Mesenchymal stem cell (in vitro differentiated cells and primary cell): ENCODE results near the gene RNF186.
A peak's percentile ranks its signal among the peaks of the same experiment; 100 is the strongest.

Experiments used
- DNase-seq: peaks from one replicate; pipeline ENCODE4 v3.0.0-alpha.2; 2013
- H2AFZ ChIP-seq: one replicate; pipeline ENCODE4 v1.6.1; 2013; ENCODE audit warnings: low read depth, mild to moderate bottlenecking, control low read depth, inconsistent platforms, low read length, moderate library complexity
- H2AK5ac ChIP-seq: 2 replicates; pipeline ENCODE4 v1.6.1; 2013; ENCODE audit warnings: low read length, moderate library complexity, mild to moderate bottlenecking, inconsistent platforms; ENCODE audit not compliant: severe bottlenecking
- H2BK120ac ChIP-seq: one replicate; pipeline ENCODE4 v1.6.1; 2013; ENCODE audit warnings: low read depth, mild to moderate bottlenecking, inconsistent platforms, low read length, moderate library complexity
- H2BK12ac ChIP-seq, 2 experiments: one replicate each; pipeline ENCODE4 v1.6.1; 2013; ENCODE audit warnings: inconsistent platforms in 2 of 2, low read length in 2 of 2, mild to moderate bottlenecking in 2 of 2, moderate library complexity in 2 of 2, control low read depth in 1 of 2
- H2BK15ac ChIP-seq: one replicate; pipeline ENCODE4 v1.6.1; 2013; ENCODE audit warnings: mild to moderate bottlenecking, low read depth, inconsistent platforms; ENCODE audit not compliant: poor library complexity, severe bottlenecking
- H2BK5ac ChIP-seq: 2 replicates; pipeline ENCODE4 v1.6.1; 2013; ENCODE audit warnings: low read depth, mild to moderate bottlenecking, low read length, control low read depth, inconsistent platforms; ENCODE audit not compliant: poor library complexity, severe bottlenecking
- H3K14ac ChIP-seq, 2 experiments: one replicate each; pipeline ENCODE4 v1.6.1; 2013; ENCODE audit warnings: inconsistent platforms in 2 of 2, low read length in 2 of 2, control low read depth in 1 of 2, mild to moderate bottlenecking in 1 of 2, moderate library complexity in 1 of 2
- H3K18ac ChIP-seq, 2 experiments: one replicate each; pipeline ENCODE4 v1.6.1; 2013; ENCODE audit warnings: inconsistent platforms in 2 of 2, low read length in 2 of 2, control low read depth in 1 of 2, low read depth in 1 of 2, mild to moderate bottlenecking in 1 of 2
- H3K23ac ChIP-seq, 2 experiments: one replicate each; pipeline ENCODE4 v1.6.1; 2013; ENCODE audit warnings: inconsistent platforms in 2 of 2, low read length in 2 of 2, mild to moderate bottlenecking in 2 of 2, moderate library complexity in 2 of 2, control low read depth in 1 of 2
- H3K27ac ChIP-seq: 2 replicates; pipeline ENCODE4 v1.5.1; 2013; ENCODE audit warnings: mild to moderate bottlenecking, moderate library complexity, low read length, control low read depth, inconsistent platforms; ENCODE audit not compliant: poor library complexity, severe bottlenecking
- H3K27me3 ChIP-seq, 2 experiments: 2 replicates each; pipeline versions ENCODE4 v1.6.1 to v1.7.0; 2013; ENCODE audit warnings: low read length in 2 of 2, mild to moderate bottlenecking in 2 of 2, moderate library complexity in 2 of 2, control low read depth in 1 of 2, inconsistent platforms in 1 of 2; ENCODE audit not compliant: control insufficient read depth in 1 of 2, insufficient read depth in 1 of 2
- H3K36me3 ChIP-seq, 2 experiments: 2 replicates each; pipeline versions ENCODE4 v1.6.1 to v1.7.0; 2013; ENCODE audit warnings: low read length in 2 of 2, control low read depth in 1 of 2, inconsistent platforms in 1 of 2, low read depth in 1 of 2, mild to moderate bottlenecking in 1 of 2; ENCODE audit not compliant: insufficient read depth in 2 of 2, control insufficient read depth in 1 of 2
- H3K4ac ChIP-seq, 2 experiments: one replicate each; pipeline ENCODE4 v1.6.1; 2013; ENCODE audit warnings: inconsistent platforms in 2 of 2, low read length in 2 of 2, mild to moderate bottlenecking in 2 of 2, moderate library complexity in 2 of 2, control low read depth in 1 of 2, low read depth in 1 of 2
- H3K4me1 ChIP-seq: 2 replicates; pipeline ENCODE4 v1.6.1; 2013; ENCODE audit warnings: low read depth, low read length, control low read depth; ENCODE audit not compliant: control insufficient read depth, insufficient read depth
- H3K4me2 ChIP-seq: 2 replicates; pipeline ENCODE4 v1.6.1; 2013; ENCODE audit warnings: low read length, mild to moderate bottlenecking, inconsistent platforms; ENCODE audit not compliant: poor library complexity, severe bottlenecking
- H3K4me3 ChIP-seq, 2 experiments: 2 replicates each; pipeline versions ENCODE4 v1.5.1 to v1.7.0; 2013; ENCODE audit warnings: low read length in 2 of 2, mild to moderate bottlenecking in 2 of 2, control low read depth in 1 of 2, low read depth in 1 of 2; ENCODE audit not compliant: insufficient read depth in 1 of 2
- H3K79me1 ChIP-seq: replicated peaks from 2 replicates; pipeline ENCODE4 v1.6.1; 2013; ENCODE audit warnings: mild to moderate bottlenecking, control low read depth, low read length, inconsistent platforms; ENCODE audit not compliant: poor library complexity, severe bottlenecking
- H3K9ac ChIP-seq: 2 replicates; pipeline ENCODE4 v1.7.0; 2013; ENCODE audit warnings: mild to moderate bottlenecking, low read length, moderate library complexity
- H3K9me3 ChIP-seq: 2 replicates; pipeline ENCODE4 v1.7.0; 2013; ENCODE audit warnings: mild to moderate bottlenecking, low read length; ENCODE audit not compliant: control insufficient read depth
- H4K8ac ChIP-seq: one replicate; pipeline ENCODE4 v1.6.1; 2013; ENCODE audit warnings: inconsistent platforms, mild to moderate bottlenecking, low read length, moderate library complexity
- H4K91ac ChIP-seq: one replicate; pipeline ENCODE4 v1.6.1; 2013; ENCODE audit warnings: mild to moderate bottlenecking, low read length, inconsistent platforms
- WGBS: methylation state at CpG from one replicate; pipeline ENCODE4 v1.1.7; 2013; ENCODE audit warnings: mixed read lengths; 5-methylcytosine and 5-hydroxymethylcytosine counted together

Gene RNF186

DNA sequence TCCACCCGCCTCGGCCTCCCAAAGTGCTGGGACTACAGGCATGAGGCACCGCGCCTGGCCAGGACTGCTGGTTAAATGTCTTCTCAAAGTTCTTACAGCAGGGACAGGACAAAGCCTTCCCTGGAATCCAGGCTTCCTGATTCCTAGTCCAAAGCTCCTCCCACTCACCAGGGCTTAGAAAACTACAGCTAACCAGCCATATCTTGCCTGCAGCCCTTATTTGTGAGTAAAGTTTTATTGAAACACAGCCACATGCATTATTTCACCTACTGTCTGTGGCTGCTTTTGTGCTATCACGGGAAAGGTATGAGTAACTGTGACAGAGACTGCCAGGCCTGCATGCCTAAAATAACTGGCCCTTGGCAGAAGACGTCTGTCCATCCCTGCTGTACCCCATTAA is 39.8 kb downstream of the RNF186 start:
- Histone ChIP-seq H3K36me3 (peaks cover 39 to 48% of the 10 kb centered on the region in 2 experiments), H3K4me1 (no peaks in the 10 kb centered on the region), H3K4ac (no peak overlapping the region), H2AFZ (no peak overlapping the region), H3K23ac (no peak overlapping the region), H4K8ac (peak overlapping the region; percentile 33), H2BK12ac (no peak overlapping the region), H2AK5ac (no peak overlapping the region), H3K27me3 (no peaks in the 10 kb centered on the region), H3K14ac (no peak overlapping the region), H3K9ac (no peak overlapping the region), H2BK120ac (no peak overlapping the region), H3K79me1 (no peaks in the 10 kb centered on the region), H3K27ac (no peak overlapping the region), H2BK15ac (no peak overlapping the region), H4K91ac (no peak overlapping the region), H3K4me2 (no peak overlapping the region), H3K4me3 (no peak overlapping the region), H2BK5ac (no peak overlapping the region), H3K18ac (no peak overlapping the region), H3K9me3 (no peaks in the 10 kb centered on the region)
- no peak for DNase-seq
- 86% methylated on average over 6 of the region's 6 CpGs for WGBS

DNA sequence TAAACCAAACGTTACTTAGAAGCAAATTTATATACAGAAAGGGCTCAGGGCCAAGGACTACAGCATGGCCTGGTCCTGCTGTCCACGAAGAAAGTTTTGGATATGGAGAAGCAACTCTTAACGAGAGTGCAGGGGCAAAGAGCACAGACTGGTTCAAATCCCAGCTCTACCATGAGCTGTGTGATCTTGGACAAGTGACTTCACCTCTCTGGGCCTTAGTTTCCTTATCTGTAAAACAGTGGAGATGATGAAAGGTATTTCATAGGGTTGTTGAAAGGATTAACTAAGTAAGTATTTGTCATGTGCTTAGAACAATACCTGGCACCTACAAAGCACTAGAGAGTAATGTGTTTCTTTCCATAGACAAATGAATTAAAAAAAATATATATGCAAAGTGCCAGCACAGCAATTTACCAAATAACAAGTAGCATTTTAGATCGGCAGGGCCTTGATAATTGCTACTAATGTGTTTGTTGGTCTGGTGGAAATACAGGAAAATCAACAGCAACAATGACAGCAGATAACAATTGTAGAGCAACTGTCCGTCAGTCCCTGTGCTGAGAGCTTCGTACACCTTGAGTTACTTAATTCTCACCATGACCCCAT is 40.8 kb downstream of the RNF186 start:
- H3K27me3 ChIP-seq: no peaks in the 10 kb centered on the region
- no peaks in the 10 kb centered on the region for H3K79me1 ChIP-seq
- H3K36me3 ChIP-seq: peaks cover 32 to 41% of the 10 kb centered on the region in 2 experiments
- WGBS: 93% methylated on average over 6 of the region's 6 CpGs
- peaks cover 7% of the 10 kb centered on the region for H3K4me1 ChIP-seq
- no peak overlapping the region for H3K27ac ChIP-seq
- no peak overlapping the region for H3K4me2 ChIP-seq
- H3K4ac ChIP-seq: no peak overlapping the region
- no peaks in the 10 kb centered on the region for H3K9me3 ChIP-seq
- no peak overlapping the region for H2AK5ac ChIP-seq
- no peak for DNase-seq
- no peak overlapping the region for H4K91ac ChIP-seq
- no peak overlapping the region for H2BK5ac ChIP-seq
- H4K8ac ChIP-seq: no peak overlapping the region
- no peak overlapping the region for H3K23ac ChIP-seq
- no peak overlapping the region for H3K9ac ChIP-seq
- no peak overlapping the region for H2AFZ ChIP-seq
- no peak overlapping the region for H3K4me3 ChIP-seq
- no peak overlapping the region for H3K14ac ChIP-seq
- H2BK12ac ChIP-seq: no peak overlapping the region
- no peak overlapping the region for H2BK120ac ChIP-seq
- no peak overlapping the region for H3K18ac ChIP-seq
- H2BK15ac ChIP-seq: no peak overlapping the region

DNA sequence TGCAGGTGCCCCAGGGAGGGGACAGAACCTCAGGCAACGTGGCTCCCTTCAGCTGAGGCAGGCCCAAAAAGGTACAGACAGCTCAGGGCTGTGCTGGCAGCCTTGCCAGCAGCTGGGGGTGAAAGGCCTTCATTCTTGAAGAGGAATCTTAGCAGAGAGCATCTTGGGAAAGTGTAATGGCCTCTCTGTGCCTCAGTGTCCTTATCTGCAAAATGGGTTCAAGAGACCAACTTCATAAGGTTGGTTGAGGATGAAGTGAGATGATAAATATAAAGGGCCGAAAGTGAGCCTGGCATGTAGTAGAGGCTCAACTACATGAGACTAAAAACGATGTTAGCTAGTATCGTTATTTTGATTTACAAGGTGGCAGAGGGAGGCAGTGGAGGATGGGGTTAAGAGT is 41.6 kb downstream of the RNF186 start:
- H3K27me3 ChIP-seq: no peaks in the 10 kb centered on the region
- no peak overlapping the region for H2BK12ac ChIP-seq
- no peak overlapping the region for H3K14ac ChIP-seq
- H3K4me1 ChIP-seq: peaks cover 14% of the 10 kb centered on the region
- no peak overlapping the region for H2BK15ac ChIP-seq
- H3K23ac ChIP-seq: no peak overlapping the region
- H2BK5ac ChIP-seq: no peak overlapping the region
- H3K4me3 ChIP-seq: no peak overlapping the region
- H3K79me1 ChIP-seq: no peaks in the 10 kb centered on the region
- no peak overlapping the region for H3K18ac ChIP-seq
- H3K9ac ChIP-seq: no peak overlapping the region
- WGBS: 94% methylated on average over 4 of the region's 4 CpGs
- no peak for DNase-seq
- no peak overlapping the region for H4K8ac ChIP-seq
- peaks cover 25 to 33% of the 10 kb centered on the region in 2 experiments for H3K36me3 ChIP-seq
- no peak overlapping the region for H4K91ac ChIP-seq
- no peak overlapping the region for H3K4ac ChIP-seq
- H2AFZ ChIP-seq: no peak overlapping the region
- no peak overlapping the region for H3K4me2 ChIP-seq
- no peak overlapping the region for H2AK5ac ChIP-seq
- no peak overlapping the region for H2BK120ac ChIP-seq
- H3K9me3 ChIP-seq: no peaks in the 10 kb centered on the region
- H3K27ac ChIP-seq: no peak overlapping the region

DNA sequence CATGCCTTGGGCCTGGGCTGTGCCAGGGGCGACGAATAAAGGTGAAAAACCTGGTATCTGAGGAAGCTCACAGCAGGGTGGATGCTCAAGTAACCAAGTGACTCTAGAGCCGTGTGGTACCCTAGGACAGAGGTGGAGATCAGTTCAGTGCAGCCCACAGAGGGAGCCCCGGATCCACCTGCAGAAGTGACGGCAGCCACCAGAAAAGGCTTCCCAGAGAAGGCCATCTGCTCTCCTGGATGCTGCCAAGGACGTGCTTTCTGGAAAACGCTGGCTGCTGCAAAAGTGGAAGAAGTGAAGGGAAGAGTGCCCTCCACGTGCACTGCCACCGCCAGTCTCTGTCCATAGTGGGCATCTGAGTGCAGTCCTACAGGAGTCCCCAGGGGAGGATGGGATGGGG is 43.0 kb downstream of the RNF186 start:
- Histone ChIP-seq H3K23ac (no peak overlapping the region), H3K36me3 (peaks cover 24 to 30% of the 10 kb centered on the region in 2 experiments), H4K91ac (no peak overlapping the region), H3K4me1 (peaks cover 21% of the 10 kb centered on the region), H3K9ac (no peak overlapping the region), H3K4me3 (no peak overlapping the region), H2BK12ac (no peak overlapping the region), H3K18ac (no peak overlapping the region), H3K4ac (no peak overlapping the region), H3K27me3 (no peaks in the 10 kb centered on the region), H3K14ac (no peak overlapping the region), H3K27ac (no peak overlapping the region), H3K9me3 (no peaks in the 10 kb centered on the region), H2BK120ac (no peak overlapping the region), H3K79me1 (no peaks in the 10 kb centered on the region), H3K4me2 (no peak overlapping the region), H2BK15ac (no peak overlapping the region), H2AFZ (no peak overlapping the region), H2AK5ac (no peak overlapping the region), H4K8ac (no peak overlapping the region), H2BK5ac (no peak overlapping the region)
- 87% methylated on average over 9 of the region's 9 CpGs for WGBS
- DNase-seq: no peak
